GM12874 (cell line): ENCODE measurements around the gene CLNK.

Source experiments
- CTCF ChIP-seq: IDR thresholded peaks from 2 replicates; pipeline ENCODE4 v1.5.1; 2011; ENCODE audit warnings: low read depth, mild to moderate bottlenecking, control low read depth, low read length, moderate library complexity; ENCODE audit not compliant: insufficient read depth

Gene CLNK

GRCh38 chr4:10625131-10625530 is 59.4 kb downstream of the CLNK start:
- no peak for TF ChIP-seq CTCF

- TF ChIP-seq CTCF = no peak
Observed at GRCh38 chr4:10623862-10624261, 60.7 kb downstream of the CLNK start.

DNA sequence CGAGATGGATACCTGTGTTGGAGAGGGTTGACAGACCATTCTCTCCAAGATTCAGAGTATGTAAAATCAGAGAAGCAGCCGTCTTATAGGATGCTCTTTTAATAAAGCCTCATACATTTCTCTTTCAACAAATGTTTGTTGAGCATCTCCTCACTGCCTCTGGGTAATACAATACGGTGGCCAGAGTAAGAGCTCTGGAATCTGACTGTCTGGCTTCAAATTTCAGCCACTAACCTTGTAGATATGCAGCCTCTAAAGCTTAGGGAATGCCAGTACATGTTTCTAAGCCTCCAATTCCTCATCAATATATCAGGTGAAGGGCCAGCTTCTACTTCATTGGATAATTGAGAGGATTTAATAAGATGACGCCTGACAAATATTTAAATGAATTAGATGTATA is 61.3 kb downstream of the CLNK start:
- no peak for TF ChIP-seq CTCF

- TF ChIP-seq CTCF = peak; percentile 56
Observed at GRCh38 chr4:10622728-10623127, 61.8 kb downstream of the CLNK start.

DNA sequence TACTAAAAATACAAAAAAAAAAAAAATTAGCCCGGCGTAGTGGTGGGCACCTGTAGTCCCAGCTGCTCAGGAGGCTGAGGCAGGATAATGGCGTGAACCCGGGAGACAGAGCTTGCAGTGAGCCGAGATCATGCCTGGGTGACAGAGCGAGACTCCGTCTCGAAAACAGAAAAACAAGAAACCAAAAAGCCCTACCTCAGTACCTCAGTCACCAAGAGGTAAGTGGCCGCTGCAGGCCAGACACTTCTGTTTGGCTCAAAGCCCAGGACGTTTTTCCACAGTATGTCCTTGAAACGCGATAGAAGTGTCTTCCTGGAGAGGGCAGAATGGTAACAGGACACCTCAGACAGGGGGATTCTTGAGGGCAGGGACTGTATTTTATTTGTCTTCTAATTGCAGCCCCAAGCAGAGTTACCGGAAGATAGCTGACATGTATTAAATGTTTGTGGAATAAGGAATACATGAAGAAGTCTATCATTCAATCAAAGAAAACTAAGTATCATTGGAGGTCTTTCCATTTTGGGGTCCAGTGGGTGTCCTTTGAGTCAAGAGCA is 63.6 kb downstream of the CLNK start:
- TF ChIP-seq CTCF = no peak

- no peak for TF ChIP-seq CTCF
Observed at GRCh38 chr4:10619855-10620254, 64.7 kb downstream of the CLNK start.

DNA sequence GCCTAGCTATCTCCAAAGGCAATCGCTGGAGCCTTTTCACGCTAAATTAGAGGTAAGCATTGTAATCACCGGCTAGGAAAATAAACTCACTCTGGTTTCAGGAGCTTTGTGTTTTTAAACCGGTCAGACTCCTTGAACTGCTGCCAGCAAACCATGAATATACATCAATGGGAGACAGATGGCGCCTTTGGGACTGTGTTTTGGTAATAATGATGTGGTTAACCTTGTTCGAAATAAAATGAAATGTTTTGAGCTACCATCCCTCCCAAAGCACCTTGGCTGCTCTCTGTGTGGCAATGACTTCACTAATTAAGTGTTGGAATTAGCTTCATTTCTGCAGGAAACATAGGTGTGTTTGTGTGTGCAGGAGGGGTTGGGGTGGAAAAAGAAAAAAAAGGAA is 65.3 kb downstream of the CLNK start:
- no peak for TF ChIP-seq CTCF

- no peak for TF ChIP-seq CTCF
Observed at GRCh38 chr4:10613926-10614478, 70.6 kb downstream of the CLNK start.
